ENCODE results near the gene HABP4. TPM values are rescaled to one million over a fixed set of nuclear protein-coding genes. Genes with fewer than 3 reads are reported as not detected.
A peak's percentile ranks its signal among the peaks of the same experiment; 100 is the strongest.

HABP4 gene
- total and polyA plus RNA-seq, 9 of the 15 experiments (the other 6 are each of a cell fraction or from before 2014, with no cell fraction given) = 0.38 to 2.4 (median 1.9) TPM

- TF ChIP-seq ID3 (CRISPR knock-in tag; IDR thresholded peaks at IDR 0.05) (no peak), ID3 (tag; IDR thresholded peaks at IDR 0.05) (no peak), PML (IDR thresholded peaks at IDR 0.05; ENCODE audit: low read length) (no peak), SOX6 (IDR thresholded peaks at IDR 0.05) (0 out of 2 replicates have a peak, but pooled peaks have one; percentile 9), E2F4 (CRISPR knock-in tag; IDR thresholded peaks at IDR 0.05; ENCODE audit: low read depth) (no peak), COPS2 (conservative IDR thresholded peaks at IDR 0.05) (no peak), GATAD2B (IDR thresholded peaks at IDR 0.05; ENCODE audit: borderline replicate concordance) (peak; percentile 40; the same call in 1 of the 2 replicates), ZEB2 (IDR thresholded peaks at IDR 0.05) (no peak), ZSCAN29 (IDR thresholded peaks at IDR 0.05) (no peak), NCOA1 (IDR thresholded peaks at IDR 0.05; ENCODE audit: low read depth) (no peak), CEBPG (CRISPR knock-in tag; IDR thresholded peaks at IDR 0.05) (no peak), CEBPG (tag; conservative IDR thresholded peaks at IDR 0.05 in 1 of 2, IDR thresholded peaks at IDR 0.05 in 1 of 2) (no peak), FOXK1 (CRISPR knock-in tag; IDR thresholded peaks at IDR 0.05; ENCODE audit: borderline replicate concordance) (no peak), RFX1 (IDR thresholded peaks at IDR 0.05) (no peak), ATF6 (CRISPR knock-in tag; IDR thresholded peaks at IDR 0.05) (no peak), DIDO1 (tag; IDR thresholded peaks at IDR 0.05; ENCODE audit: low read depth) (no peak), ZNF175 (CRISPR knock-in tag; IDR thresholded peaks at IDR 0.05; ENCODE audit: low read depth) (no peak), ZNF778 (CRISPR knock-in tag; IDR thresholded peaks at IDR 0.05) (no peak), RBM34 (IDR thresholded peaks at IDR 0.05; ENCODE audit: borderline replicate concordance, insufficient read depth, low read length) (no peak), ZSCAN32 (CRISPR knock-in tag; IDR thresholded peaks at IDR 0.05) (no peak), ZNF121 (CRISPR knock-in tag; conservative IDR thresholded peaks at IDR 0.05) (no peak), THRA (IDR thresholded peaks at IDR 0.05) (no peak), SP2 (IDR thresholded peaks at IDR 0.05; ENCODE audit: extremely low read depth, low read depth, low read length, poor library complexity, severe bottlenecking) (peak; percentile 62), HNRNPK (IDR thresholded peaks at IDR 0.05; ENCODE audit: low read depth, low read length, poor library complexity, severe bottlenecking) (no peak)
Observed at GRCh38 chr9:96449845-96450612, at the start of gene HABP4 (continued).
